HG02981 (cell line): ENCODE measurements around the gene PRCP.

Experiments used
- ATAC-seq: cut with Tn5 transposase; IDR thresholded peaks from one replicate; pipeline ENCODE4 v1.9.1; 2021; ENCODE audit warnings: mild to moderate bottlenecking, moderate library complexity; ENCODE audit not compliant: unreplicated experiment

The PRCP gene

GRCh38 chr11:82790723-82791484, 109.3 kb downstream of the PRCP start:
- ATAC-seq: no peak

- ATAC-seq: no peak
These were observed 112.2 kb downstream of the PRCP start for GRCh38 chr11:82787981-82788380.

GRCh38 chr11:82786836-82787235, 113.4 kb downstream of the PRCP start:
- no peak for ATAC-seq

- ATAC-seq: no peak
These were observed 114.2 kb downstream of the PRCP start for GRCh38 chr11:82786001-82786400.

- ATAC-seq: no peak
These were observed 117.3 kb downstream of the PRCP start for GRCh38 chr11:82782825-82783374.

- no peak for ATAC-seq
These were observed 121.5 kb downstream of the PRCP start for GRCh38 chr11:82778776-82779175.

GRCh38 chr11:82776377-82776776, 123.9 kb downstream of the PRCP start:
- no peak for ATAC-seq

GRCh38 chr11:82775736-82776346, 124.4 kb downstream of the PRCP start:
- ATAC-seq: peak; percentile 99

- no peak for ATAC-seq
These were observed 125.0 kb downstream of the PRCP start for GRCh38 chr11:82775218-82775617.
